EL (cell line): ENCODE results near the gene COL8A1.

Experiments used
- DNase-seq: peaks from one replicate; pipeline ENCODE4 v3.0.0-alpha.2; 2016

COL8A1 gene

GRCh38 chr3:99765042-99765942 is 126.9 kb downstream of the COL8A1 start:
- peak; percentile 65 for DNase-seq

DNA sequence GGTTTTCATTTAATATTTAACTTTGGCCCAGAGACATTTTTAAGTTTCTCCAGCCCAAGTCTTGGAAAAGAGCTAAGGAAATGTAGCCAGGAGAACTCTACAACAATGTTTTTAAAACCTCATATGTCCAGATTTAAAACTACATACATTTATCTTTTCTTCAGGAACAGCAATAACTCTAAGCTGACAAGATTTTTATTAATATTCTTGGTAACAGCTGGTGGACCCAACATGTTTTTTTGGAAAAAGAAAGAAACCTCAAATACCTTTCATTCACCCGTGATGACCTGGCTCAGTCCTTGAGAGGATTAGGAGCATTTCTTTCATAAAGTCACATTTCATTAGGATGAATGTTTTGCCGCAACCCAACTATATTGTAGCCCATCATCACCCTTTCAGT is 128.9 kb downstream of the COL8A1 start:
- DNase-seq: no peak

DNA sequence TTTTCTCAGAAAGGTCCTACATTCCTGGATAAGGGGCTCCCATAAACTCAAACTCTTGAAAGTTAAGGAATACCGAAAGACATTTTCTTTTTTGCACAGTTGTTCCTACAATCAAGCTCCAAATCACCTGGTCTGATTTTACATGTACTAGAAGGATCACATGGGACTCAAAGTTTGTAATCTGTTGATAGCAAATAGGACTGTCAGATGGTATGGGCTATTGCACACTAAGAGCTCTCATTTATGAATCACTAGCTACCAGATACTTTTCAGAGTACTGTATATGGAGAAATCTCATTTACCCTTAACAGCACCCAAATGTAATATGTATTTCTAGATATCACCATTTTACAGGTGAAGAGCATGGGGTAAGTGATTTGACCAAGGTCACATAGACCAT is 129.7 kb downstream of the COL8A1 start:
- DNase-seq: no peak

DNA sequence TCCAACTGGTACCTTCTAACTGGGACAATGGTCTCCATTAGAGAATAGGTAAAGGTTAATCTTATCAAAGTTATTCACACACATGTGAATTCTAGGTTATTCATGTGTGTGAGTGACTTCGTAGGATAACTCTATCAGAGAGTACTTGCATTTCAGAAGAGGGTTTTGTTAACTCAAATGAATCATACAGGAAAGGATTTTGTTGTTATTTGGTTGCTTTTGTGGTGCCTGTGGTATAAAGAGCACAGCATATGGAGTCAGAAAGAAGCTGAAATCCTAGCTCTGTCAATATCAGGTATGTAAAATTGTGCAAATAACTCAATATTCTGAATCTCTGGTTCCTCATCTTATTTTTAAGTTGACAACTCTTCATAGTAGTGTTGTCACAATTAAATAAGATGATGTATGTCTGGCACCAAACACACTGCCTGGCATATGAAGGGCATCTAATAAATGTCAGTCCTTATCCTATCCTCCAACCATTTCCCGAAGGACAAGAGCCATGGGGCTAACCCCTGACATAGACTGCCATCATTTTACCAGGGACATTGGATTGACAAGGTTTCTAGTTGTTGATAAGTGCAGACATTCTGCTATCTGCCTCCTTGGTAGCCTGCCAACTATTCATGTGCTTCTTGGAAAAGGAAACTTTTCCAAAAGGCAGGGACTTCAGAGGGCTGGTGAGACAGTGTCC is 130.6 kb downstream of the COL8A1 start:
- DNase-seq: no peak

GRCh38 chr3:99772171-99772570 is 133.8 kb downstream of the COL8A1 start:
- DNase-seq: no peak

- no peak for DNase-seq
Observed at GRCh38 chr3:99772671-99773070, 134.3 kb downstream of the COL8A1 start.

DNA sequence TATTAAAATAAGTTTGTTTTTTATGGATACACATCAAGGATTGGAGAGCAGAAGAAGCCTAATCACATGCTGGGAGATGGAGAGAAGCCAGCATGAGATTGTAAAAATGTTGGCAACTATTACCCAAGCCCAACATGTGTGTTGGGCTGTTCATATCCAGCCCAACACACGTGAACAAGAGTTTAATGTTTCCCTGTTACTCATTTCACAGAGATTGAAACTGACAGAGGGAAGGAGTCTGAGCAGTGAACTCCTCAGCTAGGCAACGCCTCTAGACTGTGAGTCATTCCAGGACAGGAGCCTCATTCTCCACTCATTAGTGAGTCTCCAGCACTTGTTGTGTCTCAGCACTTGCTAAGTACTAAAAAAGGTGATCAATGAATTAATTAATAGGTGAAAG is 136.1 kb downstream of the COL8A1 start:
- DNase-seq: peak; percentile 88

DNA sequence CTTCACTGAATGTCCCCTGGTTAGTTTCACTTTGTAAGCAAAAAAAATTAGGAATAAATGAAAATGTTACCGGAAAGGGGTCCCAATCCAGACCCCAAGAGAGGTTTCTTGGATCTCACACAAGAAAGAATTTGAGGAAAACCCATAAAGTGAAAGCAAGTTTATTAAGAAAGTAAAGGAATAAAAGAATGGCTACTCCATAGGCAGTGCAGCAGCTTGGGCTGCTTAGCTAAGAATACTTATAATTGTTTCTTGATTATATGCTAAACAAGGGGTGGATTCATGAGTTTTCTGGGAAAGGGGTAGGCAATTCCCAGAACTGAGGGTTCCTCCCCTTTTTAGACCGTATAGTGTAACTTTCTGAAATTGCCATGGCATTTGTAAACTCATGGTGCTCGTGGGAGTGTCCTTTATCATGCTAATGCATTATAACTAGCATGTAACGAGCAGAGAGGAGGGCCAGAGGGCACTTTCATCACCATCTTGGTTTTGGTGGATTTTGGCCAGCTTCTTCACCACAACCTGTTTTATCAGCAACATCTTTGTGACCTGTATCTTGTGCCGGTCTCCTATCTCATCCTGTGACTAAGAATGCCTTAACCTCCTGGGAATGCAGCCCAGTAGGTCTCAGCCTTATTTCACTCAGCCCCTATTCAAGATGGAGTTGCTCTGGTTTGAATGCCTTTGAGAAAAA is 138.3 kb downstream of the COL8A1 start:
- peak; percentile 81 for DNase-seq

GRCh38 chr3:99777210-99777549 is 138.8 kb downstream of the COL8A1 start:
- no peak for DNase-seq

GRCh38 chr3:99777708-99778107 is 139.3 kb downstream of the COL8A1 start:
- no peak for DNase-seq

- DNase-seq: peak; percentile 37
Observed at GRCh38 chr3:99780749-99781148, 142.4 kb downstream of the COL8A1 start.

GRCh38 chr3:99781761-99782160 is 143.4 kb downstream of the COL8A1 start:
- peak; percentile 68 for DNase-seq

DNA sequence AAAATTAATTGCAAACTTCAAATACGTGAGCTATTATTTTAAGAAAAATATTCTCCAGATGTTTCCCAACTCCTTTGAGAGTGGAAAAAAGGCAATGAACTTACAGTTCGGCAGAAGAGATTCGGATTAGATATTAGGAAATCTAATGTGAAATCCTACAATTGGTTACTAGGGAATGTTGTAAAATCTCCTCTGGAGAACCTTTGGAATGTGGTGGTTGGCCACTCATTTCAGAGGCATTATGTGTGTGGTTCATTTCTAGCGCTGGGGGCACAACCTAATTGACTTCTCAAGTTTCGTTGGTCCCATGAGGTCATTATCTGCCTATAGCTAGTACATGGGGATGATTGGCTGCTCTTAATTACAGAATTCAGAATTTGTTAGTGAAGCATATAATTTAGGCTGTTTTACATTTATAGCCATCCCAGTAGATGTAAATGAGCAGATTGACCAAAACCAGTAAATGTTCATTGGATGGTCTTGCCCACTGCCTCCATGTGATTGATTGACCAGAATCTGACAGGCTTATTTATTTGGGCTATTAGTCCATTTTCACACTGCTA is 144.7 kb downstream of the COL8A1 start:
- DNase-seq: peak; percentile 97

GRCh38 chr3:99789011-99789721 is 150.8 kb downstream of the COL8A1 start:
- DNase-seq: peak; percentile 68

GRCh38 chr3:99794485-99794884 is 156.1 kb downstream of the COL8A1 start:
- DNase-seq: no peak

DNA sequence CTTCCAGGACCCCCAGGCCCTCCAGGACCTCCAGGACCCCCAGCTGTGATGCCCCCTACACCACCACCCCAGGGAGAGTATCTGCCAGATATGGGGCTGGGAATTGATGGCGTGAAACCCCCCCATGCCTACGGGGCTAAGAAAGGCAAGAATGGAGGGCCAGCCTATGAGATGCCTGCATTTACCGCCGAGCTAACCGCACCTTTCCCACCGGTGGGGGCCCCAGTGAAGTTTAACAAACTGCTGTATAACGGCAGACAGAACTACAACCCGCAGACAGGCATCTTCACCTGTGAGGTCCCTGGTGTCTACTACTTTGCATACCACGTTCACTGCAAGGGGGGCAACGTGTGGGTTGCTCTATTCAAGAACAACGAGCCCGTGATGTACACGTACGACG is 157.2 kb downstream of the COL8A1 start:
- DNase-seq: no peak

- DNase-seq: no peak
Observed at GRCh38 chr3:99799422-99799821, 161.0 kb downstream of the COL8A1 start.

- DNase-seq: no peak
Observed at GRCh38 chr3:99803297-99803696, 164.9 kb downstream of the COL8A1 start.

DNA sequence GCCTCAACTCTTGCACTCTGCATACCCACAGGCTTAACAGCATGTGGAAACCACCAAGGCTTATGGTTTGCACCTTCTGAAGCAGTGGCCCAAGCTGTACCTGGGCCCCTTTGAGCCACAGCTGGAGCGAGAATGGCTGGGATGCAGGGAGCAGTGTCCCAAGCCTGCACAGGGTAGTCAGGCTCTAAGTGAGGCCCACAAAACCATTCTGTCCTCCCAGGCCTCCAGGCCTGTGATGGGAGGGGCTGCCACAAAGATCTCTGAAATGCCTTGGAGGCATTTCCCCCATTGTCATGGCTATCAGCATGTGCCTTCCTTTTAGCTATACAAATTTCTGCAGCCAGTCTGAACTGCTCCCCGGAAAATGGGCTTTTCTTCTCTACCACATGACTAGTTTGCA is 166.8 kb downstream of the COL8A1 start:
- no peak for DNase-seq

DNA sequence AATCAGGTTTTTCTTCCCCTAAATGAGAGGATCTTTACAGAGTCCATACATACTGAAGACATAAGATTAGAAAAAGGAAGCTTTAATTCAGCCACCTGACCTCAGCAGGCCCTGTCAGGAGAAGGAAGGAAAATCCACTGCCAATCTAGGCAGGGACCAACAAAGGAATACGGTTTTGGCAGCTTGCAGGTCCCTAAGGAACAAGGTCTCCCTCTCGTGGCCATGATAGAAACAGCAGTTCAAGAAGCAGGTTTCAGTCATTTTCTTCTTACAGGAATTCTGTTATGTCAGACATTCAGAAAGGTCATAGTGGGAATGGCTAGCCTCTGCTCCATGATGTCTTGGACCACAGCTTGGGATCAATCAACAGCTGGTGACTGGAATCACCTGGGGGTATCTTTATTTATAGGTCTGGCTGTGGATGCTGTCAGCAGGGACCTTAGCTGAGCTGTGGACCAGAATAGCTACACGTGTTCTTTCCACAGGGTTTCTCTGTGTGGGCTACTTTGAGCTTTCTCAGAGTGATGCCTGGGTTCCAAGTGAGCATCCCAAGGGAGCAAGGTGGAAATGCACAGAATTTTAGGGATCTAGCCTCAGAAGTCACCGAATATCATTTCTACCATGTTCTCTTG is 169.9 kb downstream of the COL8A1 start:
- DNase-seq: peak; percentile 76

- DNase-seq: no peak
Observed at GRCh38 chr3:99809565-99809964, 171.2 kb downstream of the COL8A1 start.

- DNase-seq: no peak
Observed at GRCh38 chr3:99810403-99810802, 172.0 kb downstream of the COL8A1 start.
